ENCODE measurements around the gene LRIG1. TPM values are rescaled to one million over a fixed set of nuclear protein-coding genes. Genes with fewer than 3 reads are reported as not detected.

LRIG1 gene
- total RNA-seq, 1 donor from 2014 or later: 8.2 TPM

GRCh38 chr3:66482018-66482404 lies 18.8 kb downstream of the LRIG1 start:
- Histone ChIP-seq H3K4me3 (ENCODE audit: low read depth, low read length) (no peak overlapping the region), H3K27me3 (ENCODE audit: control insufficient read depth, insufficient read depth, low read length) (no peaks in the 10 kb centered on the region), H3K36me3 (ENCODE audit: control insufficient read depth, insufficient read depth, low read length) (no peaks in the 10 kb centered on the region)
- TF ChIP-seq CTCF (IDR thresholded peaks at IDR 0.05; ENCODE audit: insufficient read depth, low read length, poor library complexity, severe bottlenecking): no peak
- DNase-seq (ENCODE audit: low read depth): no peak

GRCh38 chr3:66481071-66482017 lies 19.5 kb downstream of the LRIG1 start:
- no peak for DNase-seq (ENCODE audit: low read depth)
- H3K4me3 ChIP-seq (ENCODE audit: low read depth, low read length): no peak overlapping the region
- no peaks in the 10 kb centered on the region for H3K36me3 ChIP-seq (ENCODE audit: control insufficient read depth, insufficient read depth, low read length)
- H3K27me3 ChIP-seq (ENCODE audit: control insufficient read depth, insufficient read depth, low read length): no peaks in the 10 kb centered on the region
- no peak for TF ChIP-seq CTCF (IDR thresholded peaks at IDR 0.05; ENCODE audit: insufficient read depth, low read length, poor library complexity, severe bottlenecking)

- Histone ChIP-seq H3K27me3 (ENCODE audit: control insufficient read depth, insufficient read depth, low read length) (no peaks in the 10 kb centered on the region), H3K4me3 (ENCODE audit: low read depth, low read length) (no peak overlapping the region), H3K36me3 (ENCODE audit: control insufficient read depth, insufficient read depth, low read length) (no peaks in the 10 kb centered on the region)
- no peak for TF ChIP-seq CTCF (IDR thresholded peaks at IDR 0.05; ENCODE audit: insufficient read depth, low read length, poor library complexity, severe bottlenecking)
- DNase-seq (ENCODE audit: low read depth): no peak
Measured at GRCh38 chr3:66480666-66481065, 20.2 kb downstream of the LRIG1 start.

GRCh38 chr3:66479532-66479947 lies 21.3 kb downstream of the LRIG1 start:
- Histone ChIP-seq H3K4me3 (ENCODE audit: low read depth, low read length) (no peak overlapping the region), H3K36me3 (ENCODE audit: control insufficient read depth, insufficient read depth, low read length) (no peaks in the 10 kb centered on the region), H3K27me3 (ENCODE audit: control insufficient read depth, insufficient read depth, low read length) (no peaks in the 10 kb centered on the region)
- DNase-seq (ENCODE audit: low read depth): no peak
- TF ChIP-seq CTCF (IDR thresholded peaks at IDR 0.05; ENCODE audit: insufficient read depth, low read length, poor library complexity, severe bottlenecking): no peak

GRCh38 chr3:66478960-66479359 lies 21.9 kb downstream of the LRIG1 start:
- DNase-seq (ENCODE audit: low read depth): no peak
- no peaks in the 10 kb centered on the region for H3K27me3 ChIP-seq (ENCODE audit: control insufficient read depth, insufficient read depth, low read length)
- H3K4me3 ChIP-seq (ENCODE audit: low read depth, low read length): no peak overlapping the region
- no peak for TF ChIP-seq CTCF (IDR thresholded peaks at IDR 0.05; ENCODE audit: insufficient read depth, low read length, poor library complexity, severe bottlenecking)
- no peaks in the 10 kb centered on the region for H3K36me3 ChIP-seq (ENCODE audit: control insufficient read depth, insufficient read depth, low read length)
